GM12891 (cell line): ENCODE data around the gene DYNC1LI2.

Experiments used
- POLR2A ChIP-seq: IDR thresholded peaks from 2 replicates; pipeline ENCODE4 v1.6.1; 2011; ENCODE audit warnings: low read depth, low read length, control low read depth
- POLR2AphosphoS5 ChIP-seq: IDR thresholded peaks from 2 replicates; pipeline ENCODE4 v1.6.1; 2011; ENCODE audit warnings: low read depth, low read length, control low read depth
- SPI1 ChIP-seq: IDR thresholded peaks from 2 replicates; pipeline ENCODE4 v1.6.1; 2011; ENCODE audit warnings: low read depth, low read length, control low read depth

GRCh38 chr16:66687906-66688625 lies 63.3 kb downstream of the DYNC1LI2 start:
- TF ChIP-seq SPI1 = no peak
- no peak for TF ChIP-seq POLR2AphosphoS5
- no peak for TF ChIP-seq POLR2A
